ENCODE data around the gene RAB10.
"Not testable (repeated sequence)": the region's sequence is repeated elsewhere in the genome, so short reads cannot be mapped to it uniquely, and the experiment has no call there.

RAB10 gene

GRCh38 chr2:26016706-26017045 lies 17.2 kb upstream of the RAB10 start:
- not testable (repeated sequence) for DNase-seq

- peak; percentile 55 for DNase-seq
These were observed 16.3 kb upstream of the RAB10 start for GRCh38 chr2:26017464-26018183.

- peak; percentile 69 for DNase-seq
These were observed 15.5 kb upstream of the RAB10 start for GRCh38 chr2:26018184-26019055.

GRCh38 chr2:26020231-26020640 lies 13.6 kb upstream of the RAB10 start:
- no peak for DNase-seq

- no peak for DNase-seq
These were observed 9.6 kb upstream of the RAB10 start for GRCh38 chr2:26024260-26024659.

GRCh38 chr2:26025509-26025908 lies 8.4 kb upstream of the RAB10 start:
- no peak for DNase-seq

GRCh38 chr2:26028083-26028482 lies 5.8 kb upstream of the RAB10 start:
- DNase-seq = not testable (repeated sequence)

- not testable (repeated sequence) for DNase-seq
These were observed 1.2 kb upstream of the RAB10 start for GRCh38 chr2:26032586-26033269.

GRCh38 chr2:26033270-26033817 lies 540 bp upstream of the RAB10 start:
- peak; percentile 89 for DNase-seq

- peak; percentile 16 for DNase-seq
These were observed 731 bp downstream of the RAB10 start for GRCh38 chr2:26034637-26034992.

- DNase-seq = no peak
These were observed 1.3 kb downstream of the RAB10 start for GRCh38 chr2:26035090-26035743.

GRCh38 chr2:26039603-26040323 lies 5.9 kb downstream of the RAB10 start:
- DNase-seq = no peak

GRCh38 chr2:26043109-26043508 lies 9.2 kb downstream of the RAB10 start:
- no peak for DNase-seq

- DNase-seq = no peak
These were observed 10.2 kb downstream of the RAB10 start for GRCh38 chr2:26043862-26044696.

- DNase-seq = no peak
These were observed 14.9 kb downstream of the RAB10 start for GRCh38 chr2:26048791-26049190.

GRCh38 chr2:26049641-26050040 lies 15.8 kb downstream of the RAB10 start:
- DNase-seq = no peak

- DNase-seq = no peak
These were observed 18.9 kb downstream of the RAB10 start for GRCh38 chr2:26052740-26053139.

- DNase-seq = no peak
These were observed 20.9 kb downstream of the RAB10 start for GRCh38 chr2:26054598-26055348.

GRCh38 chr2:26058390-26058789 lies 24.5 kb downstream of the RAB10 start:
- no peak for DNase-seq

- no peak for DNase-seq
These were observed 25.7 kb downstream of the RAB10 start for GRCh38 chr2:26059542-26059941.
